GM18505 (cell line): ENCODE measurements around the gene ZNF385D.

ENCODE experiments used
- ATAC-seq: cut with Tn5 transposase; IDR thresholded peaks from one replicate; pipeline ENCODE4 v1.9.1; 2021; ENCODE audit not compliant: unreplicated experiment
- POLR2A ChIP-seq: IDR thresholded peaks from 4 replicates; pipeline ENCODE4 v1.6.1; 2011; ENCODE audit warnings: borderline replicate concordance; ENCODE audit not compliant: insufficient read depth, insufficient read length; ENCODE audit errors: extremely low read depth

The ZNF385D gene

GRCh38 chr3:21644268-21644667, 106.7 kb downstream of the ZNF385D start:
- no peak for ATAC-seq
- TF ChIP-seq POLR2A: no peak

GRCh38 chr3:21643752-21644151, 107.3 kb downstream of the ZNF385D start:
- ATAC-seq: no peak
- no peak for TF ChIP-seq POLR2A

- no peak for TF ChIP-seq POLR2A
- no peak for ATAC-seq
These were observed 108.6 kb downstream of the ZNF385D start for GRCh38 chr3:21642433-21642832.

- TF ChIP-seq POLR2A: no peak
- ATAC-seq: no peak
These were observed 109.1 kb downstream of the ZNF385D start for GRCh38 chr3:21641959-21642358.

GRCh38 chr3:21638488-21638887, 112.5 kb downstream of the ZNF385D start:
- TF ChIP-seq POLR2A: no peak
- ATAC-seq: no peak

GRCh38 chr3:21634112-21634511, 116.9 kb downstream of the ZNF385D start:
- no peak for ATAC-seq
- TF ChIP-seq POLR2A: no peak

GRCh38 chr3:21624524-21624923, 126.5 kb downstream of the ZNF385D start:
- TF ChIP-seq POLR2A: no peak
- no peak for ATAC-seq

GRCh38 chr3:21621181-21621651, 129.8 kb downstream of the ZNF385D start:
- TF ChIP-seq POLR2A: no peak
- no peak for ATAC-seq

GRCh38 chr3:21620511-21621155, 130.4 kb downstream of the ZNF385D start:
- no peak for ATAC-seq
- TF ChIP-seq POLR2A: no peak

GRCh38 chr3:21618695-21619094, 132.3 kb downstream of the ZNF385D start:
- no peak for TF ChIP-seq POLR2A
- ATAC-seq: no peak

- no peak for ATAC-seq
- TF ChIP-seq POLR2A: no peak
These were observed 137.5 kb downstream of the ZNF385D start for GRCh38 chr3:21613372-21614070.

- no peak for ATAC-seq
- no peak for TF ChIP-seq POLR2A
These were observed 149.8 kb downstream of the ZNF385D start for GRCh38 chr3:21601178-21601577.

GRCh38 chr3:21599890-21600289, 151.1 kb downstream of the ZNF385D start:
- no peak for TF ChIP-seq POLR2A
- no peak for ATAC-seq

- no peak for ATAC-seq
- TF ChIP-seq POLR2A: no peak
These were observed 158.2 kb downstream of the ZNF385D start for GRCh38 chr3:21592828-21593227.

GRCh38 chr3:21587894-21588293, 163.1 kb downstream of the ZNF385D start:
- TF ChIP-seq POLR2A: no peak
- ATAC-seq: no peak

GRCh38 chr3:21585216-21585740, 165.7 kb downstream of the ZNF385D start:
- no peak for ATAC-seq
- TF ChIP-seq POLR2A: no peak
